ENCODE results near the gene ZNF529.
"Not testable (repeated sequence)": the region's sequence is repeated elsewhere in the genome, so short reads cannot be mapped to it uniquely, and the experiment has no call there.

The ZNF529 gene
- 63.2 reads per million, percentile 73 among the genes with 10 or more reads in this experiment for total RNA-seq

DNA sequence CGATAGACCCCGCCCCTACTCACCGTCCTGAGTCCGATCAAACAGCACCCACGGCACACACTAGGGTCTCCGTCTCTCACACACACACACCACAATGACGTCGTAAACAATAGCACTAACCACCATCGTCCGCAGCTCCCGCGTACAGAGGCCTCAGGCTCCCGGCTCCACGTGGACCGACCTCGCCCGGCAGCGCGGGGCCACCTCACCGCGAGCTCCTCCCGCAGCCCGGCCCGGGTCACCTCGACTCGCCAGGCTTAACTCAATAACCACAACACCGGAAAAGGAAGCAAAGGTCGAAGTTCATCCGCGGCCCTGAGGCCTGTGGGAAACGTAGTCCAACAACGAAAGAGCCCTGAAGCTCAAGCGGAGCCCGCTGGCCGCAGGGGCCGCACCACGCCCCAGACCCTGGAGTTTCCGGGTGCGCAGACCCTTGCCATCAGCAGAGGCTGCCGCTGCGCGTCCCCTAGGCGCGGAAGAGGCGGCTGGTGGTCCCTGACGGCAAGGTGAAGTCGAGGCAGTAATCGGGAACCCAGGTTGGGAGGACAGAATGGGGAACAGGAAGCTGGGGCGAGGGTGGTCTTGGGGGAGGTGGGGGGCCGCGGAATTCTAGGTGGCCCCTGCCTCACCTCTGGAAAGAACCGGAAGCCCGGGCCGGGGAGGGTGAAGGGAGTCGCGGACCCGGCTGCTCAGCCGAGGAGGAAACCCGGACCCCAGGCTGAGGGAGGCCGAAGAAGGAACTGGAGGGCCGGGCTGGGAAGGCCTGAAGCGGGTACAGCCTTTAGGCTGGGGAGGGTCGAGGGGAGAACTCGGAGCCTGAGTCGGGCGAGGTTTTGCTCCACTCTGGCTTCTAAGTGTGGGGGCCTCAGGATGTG is at the start of gene ZNF529:
Gene ZNF529 (minus strand): TSS at position 273 of the 875 bp plus-strand sequence. CDS start 946 bp downstream, outside the sequence.
- DNase-seq, result peak; percentile 80

DNA sequence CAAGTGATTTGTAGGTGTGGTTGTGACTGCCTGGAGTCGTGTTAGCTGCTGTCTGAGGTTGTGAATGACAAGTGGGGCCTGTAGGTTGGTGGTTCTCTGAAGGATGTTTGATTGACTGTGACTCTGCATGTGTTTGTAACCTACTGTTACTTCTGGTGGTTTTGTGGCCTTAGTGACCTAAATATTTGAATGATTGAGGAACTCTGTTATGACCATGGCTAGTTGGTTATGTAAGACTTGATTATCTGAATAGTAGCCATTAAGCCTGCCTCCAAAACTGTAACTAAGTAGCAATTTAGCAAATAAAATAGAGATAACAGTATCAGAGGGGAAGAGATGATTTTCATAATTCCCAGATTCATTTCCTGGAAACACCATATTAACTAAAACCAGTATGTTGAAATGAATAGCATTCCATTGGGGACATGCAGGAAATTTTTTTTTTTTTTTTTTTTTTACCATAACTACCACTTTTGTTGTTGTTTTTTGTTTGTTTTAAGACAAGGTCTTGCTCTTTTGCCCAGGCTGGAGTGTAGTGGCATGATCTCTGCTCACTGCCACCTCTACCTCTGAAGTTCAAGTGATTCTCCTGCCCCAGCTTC is 32.9 kb upstream of the ZNF529 start:
- DNase-seq, result no peak

DNA sequence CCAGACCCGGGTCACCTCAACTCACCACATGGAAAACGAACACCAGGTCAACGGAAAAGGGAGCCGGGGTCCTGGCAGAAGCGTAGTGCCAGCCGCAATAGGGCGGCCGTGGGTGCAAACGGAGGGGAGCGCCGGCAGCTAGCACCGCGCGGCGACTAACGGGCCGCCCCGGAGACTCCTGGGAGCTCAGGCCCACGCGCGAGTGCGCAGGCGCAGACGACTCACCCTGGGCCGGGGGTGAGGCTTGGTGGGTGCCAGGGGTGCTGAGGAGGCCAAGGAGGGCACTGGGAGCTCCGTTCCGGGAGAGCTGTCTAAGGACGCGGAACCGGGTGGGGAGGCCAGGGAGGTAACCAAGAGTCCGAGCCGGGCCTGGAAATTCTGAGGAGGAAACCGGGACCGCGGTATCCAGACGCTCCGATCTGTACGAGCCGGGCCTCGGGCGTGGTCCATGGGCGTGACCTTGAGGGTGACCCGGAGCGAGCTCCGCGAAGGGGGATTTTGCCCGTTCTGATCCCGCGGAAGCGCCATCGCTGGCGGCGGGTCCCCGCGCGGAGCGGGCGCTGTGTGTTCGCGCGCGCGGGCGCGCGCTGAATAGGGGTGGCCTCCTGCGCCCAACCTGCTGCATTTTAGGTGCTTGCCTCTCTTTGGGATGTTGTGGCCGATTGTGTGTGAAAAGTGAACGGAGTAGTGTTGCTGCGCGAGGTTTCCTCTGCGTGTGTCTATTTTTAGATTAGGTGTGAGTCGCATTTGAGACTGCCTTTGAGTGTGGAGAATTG is 32.2 kb upstream of the ZNF529 start, which contains the start of gene ZNF382:
Gene ZNF382 (plus strand): TSS at position 213 of the 776 bp plus-strand sequence. CDS start 4,602 bp downstream, outside the sequence.
- peak; percentile 79 for DNase-seq

DNA sequence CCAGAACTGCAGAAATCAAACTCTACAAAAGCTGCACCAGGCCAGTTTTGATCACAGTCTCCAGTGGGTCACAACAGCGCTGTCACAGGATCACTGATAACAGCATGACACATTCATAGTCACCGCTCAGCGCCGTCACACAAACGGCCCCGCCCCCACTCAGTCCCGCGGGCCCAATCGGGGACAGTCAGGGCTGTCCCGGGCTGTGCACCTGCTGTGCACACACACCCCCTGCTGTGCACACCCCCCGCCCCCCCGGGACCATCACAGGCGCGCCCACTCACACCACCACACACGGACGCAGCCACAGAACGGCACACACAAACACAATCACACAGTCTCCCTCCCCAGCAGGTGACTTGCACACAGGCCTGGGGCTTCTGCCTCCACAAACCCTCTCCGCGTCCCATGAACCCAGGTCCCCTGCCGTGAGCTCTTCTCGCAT is 31.6 kb upstream of the ZNF529 start:
- peak; percentile 78 for DNase-seq

DNA sequence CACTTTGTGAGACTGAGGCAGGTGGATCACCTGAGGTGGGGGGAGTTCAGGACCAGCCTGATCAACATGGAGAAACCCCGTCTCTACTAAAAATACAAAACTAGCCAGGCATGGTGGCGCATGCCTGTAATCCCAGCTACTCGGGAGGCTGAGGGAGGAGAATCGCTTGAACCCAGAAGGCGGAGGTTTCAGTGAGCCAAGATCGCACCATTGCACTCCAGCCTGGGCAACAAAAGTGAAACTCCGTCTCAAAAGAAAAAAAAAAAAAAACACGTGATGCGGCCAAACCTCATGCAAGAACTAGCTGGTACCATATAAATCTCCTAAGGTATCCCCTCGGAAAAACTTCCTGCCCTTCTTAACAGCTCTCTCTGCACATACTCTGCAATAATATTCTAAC is 29.6 kb upstream of the ZNF529 start:
- DNase-seq, result not testable (repeated sequence)

DNA sequence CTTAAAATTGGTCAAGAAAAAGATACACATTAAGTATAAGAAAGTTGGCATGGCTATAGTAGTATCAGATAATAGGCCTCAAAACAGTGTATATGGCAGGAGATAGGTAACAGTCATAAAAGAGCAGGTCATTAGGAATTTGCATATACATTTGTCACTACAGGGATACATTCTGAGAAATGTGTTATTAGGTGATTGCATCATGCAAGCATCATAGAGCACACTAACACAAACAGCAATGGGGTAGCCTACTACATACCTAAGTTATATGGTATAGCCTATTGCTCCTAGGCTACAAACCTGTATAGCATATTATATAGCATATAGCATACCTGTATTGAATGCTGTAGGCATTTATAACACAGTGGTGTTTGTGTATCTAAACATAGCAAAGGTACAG is 6.2 kb upstream of the ZNF529 start:
- DNase-seq, result no peak

DNA sequence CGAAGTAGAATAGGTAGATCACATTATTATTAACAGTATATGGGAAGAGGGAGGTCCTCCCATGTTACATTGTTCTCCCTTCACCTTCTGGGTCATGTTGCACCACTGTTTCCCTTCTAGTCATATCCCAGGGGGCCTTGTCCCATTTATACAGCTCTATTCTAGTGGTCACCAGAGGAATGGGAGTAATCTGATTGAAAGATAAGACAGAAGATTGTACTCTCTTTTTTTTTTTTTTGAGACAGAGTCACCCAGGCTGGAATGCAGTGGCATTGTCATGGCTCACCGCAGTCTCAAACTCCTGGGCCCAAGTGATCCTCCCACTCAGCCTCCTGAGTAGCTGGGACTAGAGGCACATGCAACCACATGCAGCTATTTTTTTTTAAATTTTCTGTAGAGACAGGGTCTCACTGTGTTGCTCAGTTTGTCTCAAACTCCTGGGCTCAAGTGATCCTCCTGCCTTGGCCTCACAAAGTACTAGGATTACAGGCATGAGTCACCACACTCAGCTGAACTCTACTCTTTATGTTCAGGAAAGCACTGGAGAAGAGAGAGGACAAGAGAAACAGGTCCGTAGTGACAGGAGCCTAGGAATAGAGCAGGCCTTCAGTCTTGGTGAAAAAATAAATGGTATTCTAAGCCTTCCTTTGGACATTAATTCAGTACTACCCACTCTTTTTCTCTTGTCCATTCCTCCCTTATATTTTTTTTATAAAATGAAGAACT is 4.3 kb upstream of the ZNF529 start:
- no peak for DNase-seq

DNA sequence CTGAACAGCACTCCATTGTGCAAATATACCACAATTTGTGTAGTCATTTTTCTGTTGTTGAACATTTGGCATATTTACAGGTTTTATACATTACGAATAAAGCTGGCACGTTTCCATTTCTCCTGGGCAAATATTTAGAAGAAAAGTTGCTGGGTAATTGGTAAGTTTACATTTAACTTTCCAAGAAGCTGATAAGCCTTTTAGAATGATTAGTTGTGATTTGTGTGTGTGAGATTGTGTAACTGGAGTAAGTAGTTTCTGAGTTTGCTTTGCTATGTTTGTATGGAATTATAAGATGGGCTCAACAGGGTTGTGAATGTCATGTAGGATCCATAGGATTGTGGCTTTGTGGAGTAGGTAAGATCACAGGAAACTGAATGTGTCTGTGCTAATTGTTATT is 1.6 kb upstream of the ZNF529 start:
- no peak for DNase-seq

DNA sequence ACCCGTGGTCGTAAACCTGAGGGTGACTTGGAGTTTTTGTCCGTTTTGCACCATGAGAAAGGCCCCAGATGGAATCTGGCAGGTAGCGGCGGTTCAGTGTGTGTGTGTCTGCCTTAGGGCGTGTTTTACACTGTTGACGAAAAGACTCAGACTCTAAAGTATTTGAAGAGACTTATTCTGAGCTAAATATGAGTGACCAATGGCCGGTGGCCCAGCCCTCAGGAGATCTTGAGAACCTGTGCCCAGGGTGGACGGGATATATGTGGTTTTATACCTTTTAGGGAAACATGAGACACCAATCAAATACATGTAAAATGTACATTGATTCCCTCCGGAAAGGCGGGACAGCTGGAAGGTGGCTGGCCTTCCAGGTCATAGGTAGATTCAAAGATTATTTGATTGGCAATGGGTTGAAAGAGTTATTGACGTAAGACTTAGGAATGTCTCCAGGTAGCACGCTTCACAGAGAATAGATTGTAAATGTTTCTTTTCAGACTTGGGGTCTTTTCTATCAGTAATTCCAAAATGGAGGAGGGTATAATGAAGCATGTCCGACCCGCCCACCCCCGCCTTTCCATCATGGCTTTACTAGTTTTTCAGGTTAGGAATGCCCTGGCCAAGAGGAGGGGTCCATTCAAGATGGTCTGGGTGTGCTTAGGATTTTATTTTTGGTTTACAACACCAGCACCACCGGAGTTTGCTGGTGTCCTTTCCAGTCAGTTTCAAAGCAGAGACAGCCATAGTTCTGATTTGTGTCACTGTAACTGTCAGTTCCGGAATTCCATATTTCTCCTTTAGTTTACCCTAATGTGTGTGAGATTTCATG is 1.0 kb upstream of the ZNF529 start:
- DNase-seq, result no peak

DNA sequence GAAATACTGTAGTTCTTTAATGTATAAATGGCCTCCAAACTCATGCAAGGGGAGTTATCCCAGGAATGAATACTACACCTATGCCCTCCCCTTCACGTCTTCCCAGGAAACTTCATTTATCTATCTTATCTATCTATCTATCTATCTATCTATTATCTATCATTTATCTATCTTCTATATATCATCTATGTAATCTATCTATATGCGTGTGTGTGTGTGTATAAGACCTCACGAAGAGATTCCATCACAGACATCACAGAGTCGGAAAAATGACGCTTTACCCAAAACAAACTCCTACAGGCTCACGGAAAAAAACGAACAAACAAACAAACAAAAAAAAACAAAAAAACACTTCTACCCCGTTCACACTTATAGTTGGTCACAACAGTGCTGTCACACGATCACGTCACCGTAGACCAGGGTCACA is 486 bp downstream of the ZNF529 start:
- DNase-seq, result no peak

DNA sequence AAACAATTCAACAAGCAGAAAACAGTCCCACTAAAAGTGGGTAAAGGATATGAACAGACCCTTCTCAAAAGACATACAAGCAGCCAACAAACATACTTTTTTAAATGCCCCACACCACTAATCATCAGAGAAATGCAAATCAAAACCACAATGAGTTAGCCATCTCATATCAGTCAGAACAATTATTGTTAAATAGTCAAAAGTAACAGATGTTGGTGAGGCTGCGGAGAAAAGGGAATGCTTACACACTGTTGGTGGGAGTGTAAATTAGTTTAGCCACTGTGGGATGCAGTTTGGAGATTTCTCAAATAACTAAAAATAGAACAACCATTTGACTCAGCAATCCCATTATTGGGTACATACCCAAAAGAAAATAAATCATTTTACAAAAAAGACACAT is 8.7 kb downstream of the ZNF529 start:
- no peak for DNase-seq

DNA sequence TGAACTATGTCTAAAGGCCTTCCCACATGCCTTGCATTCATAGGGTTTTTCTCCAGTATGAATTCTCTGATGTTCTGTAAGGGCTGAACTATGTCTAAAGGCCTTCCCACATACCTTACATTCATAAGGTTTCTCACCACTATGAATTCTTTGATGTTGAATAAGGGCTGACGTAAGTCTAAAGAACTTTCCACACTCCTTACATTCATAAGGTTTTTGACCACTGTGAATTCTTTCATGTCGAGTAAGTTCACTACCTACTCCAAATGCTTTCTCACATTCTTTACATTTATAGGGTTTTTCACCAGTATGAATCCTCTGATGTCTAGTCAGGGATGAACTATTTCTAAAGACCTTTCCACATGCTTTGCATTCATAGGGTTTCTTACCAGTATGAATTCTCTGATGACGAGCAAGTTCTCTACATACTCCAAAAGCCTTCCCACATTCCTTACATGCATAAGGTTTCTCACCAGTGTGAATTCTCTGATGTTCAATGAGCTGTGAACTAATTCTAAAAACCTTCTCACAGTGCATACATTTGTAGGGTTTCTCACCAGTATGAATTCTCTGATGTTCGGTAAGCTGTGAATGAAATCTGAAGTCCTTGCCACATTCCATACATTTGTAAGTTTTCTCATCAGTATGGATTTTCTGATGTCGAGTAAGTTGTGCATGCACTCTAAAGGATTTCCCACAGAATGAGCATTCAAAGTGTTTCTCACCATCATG is 25.9 kb downstream of the ZNF529 start:
- DNase-seq, result no peak

DNA sequence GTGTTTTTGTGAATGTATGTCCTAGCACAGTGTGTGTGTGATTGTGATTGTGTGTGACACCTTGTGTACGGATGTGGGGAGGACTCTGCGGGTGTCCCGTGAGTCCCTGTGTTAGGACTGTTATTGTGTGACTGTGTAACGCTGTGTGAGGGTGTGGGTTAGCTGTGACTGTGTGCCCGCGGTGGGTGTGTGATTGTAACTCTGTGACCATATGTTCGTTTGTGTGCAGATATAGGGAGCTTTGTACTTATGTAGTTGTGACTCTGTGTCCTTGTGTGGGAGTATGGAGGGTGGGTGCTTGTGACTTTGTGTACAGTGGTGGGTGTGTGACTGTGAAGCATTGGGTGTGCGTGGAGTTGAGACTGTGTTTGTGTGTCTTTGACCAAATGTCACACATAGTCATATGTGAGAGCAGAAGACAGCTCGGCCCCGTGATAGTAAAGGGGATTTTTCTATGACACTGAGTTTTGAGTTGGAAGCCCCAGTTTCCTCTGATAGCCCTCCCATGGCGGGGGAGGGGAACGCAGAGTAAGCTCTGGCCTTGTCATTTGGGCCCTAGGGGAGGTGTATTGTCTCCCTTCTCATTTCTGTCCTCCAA is 44.1 kb downstream of the ZNF529 start:
- DNase-seq, result no peak

DNA sequence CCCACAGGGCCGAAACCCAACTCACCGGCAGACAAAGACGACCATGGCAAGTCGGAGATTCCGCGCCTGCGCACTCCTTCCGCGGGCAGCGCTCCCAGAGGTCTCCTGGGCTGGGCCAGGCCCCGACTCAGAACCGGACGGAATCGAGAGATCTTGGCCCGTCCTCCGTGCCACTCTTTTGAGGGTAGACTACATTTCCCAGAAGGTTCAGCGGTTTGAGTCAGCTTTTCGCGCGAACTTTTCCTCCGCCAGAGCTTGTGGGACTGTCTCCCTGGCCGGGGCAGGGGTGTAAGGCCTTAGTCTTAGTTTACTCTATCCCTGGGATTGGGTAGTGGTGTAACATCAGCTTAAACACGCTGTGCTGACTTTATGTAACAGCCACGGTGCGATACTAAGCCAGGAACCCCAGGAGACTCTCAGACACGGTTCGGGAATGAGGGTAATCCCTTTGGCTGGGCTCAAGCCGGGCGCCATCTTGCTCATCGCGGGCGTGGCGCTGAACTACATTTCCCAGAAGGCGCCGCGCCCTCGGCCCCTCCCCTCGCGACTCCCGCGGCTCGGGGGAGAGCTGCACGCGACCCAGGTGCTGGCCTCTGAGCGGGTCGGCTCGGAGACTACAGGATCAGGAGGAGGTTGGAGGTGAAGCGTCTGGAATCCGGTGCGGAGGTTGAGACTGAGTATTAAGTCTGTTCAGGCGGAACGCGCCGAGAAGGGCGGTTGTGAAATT is 44.7 kb downstream of the ZNF529 start, which contains the start of gene ZNF260:
Gene ZNF260 (minus strand): TSS at position 78 of the 727 bp plus-strand sequence. CDS start 13,033 bp downstream, outside the sequence.
- DNase-seq, result peak; percentile 82

DNA sequence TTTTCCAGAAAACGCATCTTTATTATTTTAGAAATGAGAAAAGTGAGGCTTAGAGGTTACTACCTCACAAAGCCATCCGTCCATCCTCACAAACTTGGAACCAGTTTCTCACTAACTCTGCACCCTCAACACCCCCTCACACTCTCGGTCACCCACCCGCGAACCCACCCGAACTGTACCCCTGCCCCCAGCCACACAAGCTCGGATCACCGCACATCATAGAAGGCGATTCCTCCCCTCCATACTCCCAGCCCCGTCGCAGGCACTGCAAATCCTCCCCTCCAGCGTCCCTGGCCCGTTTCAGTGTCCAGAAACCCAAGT is 45.3 kb downstream of the ZNF529 start:
- DNase-seq, result no peak

DNA sequence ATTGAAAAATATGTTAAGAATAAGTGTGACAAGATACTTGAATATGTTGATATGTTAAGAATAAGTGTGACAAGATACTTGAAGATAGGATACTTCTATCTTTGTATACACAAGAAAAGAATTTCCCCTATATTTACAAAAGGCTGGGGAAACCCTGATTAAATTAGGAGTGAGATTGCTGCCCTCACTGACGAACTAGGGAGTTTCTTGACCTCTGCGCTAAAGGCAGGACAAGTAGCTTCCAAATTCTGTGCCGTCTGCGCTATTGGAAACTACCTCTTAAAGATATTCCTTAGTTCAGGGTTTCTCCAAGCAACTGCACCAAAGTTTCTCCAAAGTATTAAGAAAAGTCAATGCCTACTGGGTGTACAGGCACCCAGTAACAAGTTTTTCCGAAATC is 45.8 kb downstream of the ZNF529 start:
- no peak for DNase-seq

DNA sequence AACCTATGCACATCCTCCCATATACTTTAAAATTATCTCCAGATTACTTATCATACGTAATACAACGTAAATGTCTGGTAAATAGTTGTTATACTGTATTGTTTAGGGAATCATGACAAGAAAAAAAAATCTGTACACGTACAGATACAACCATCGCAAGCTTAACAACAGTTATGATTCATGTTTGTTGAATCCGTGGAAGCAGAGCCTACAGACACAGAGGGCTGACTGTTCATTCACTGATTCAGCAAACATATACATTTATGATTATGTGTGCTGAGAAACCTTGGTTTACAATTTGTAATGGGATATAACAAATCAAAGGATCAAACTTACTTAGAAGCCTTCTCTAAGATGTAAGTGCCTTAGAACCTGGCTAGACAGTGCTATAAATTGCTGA is 46.5 kb downstream of the ZNF529 start:
- no peak for DNase-seq

DNA sequence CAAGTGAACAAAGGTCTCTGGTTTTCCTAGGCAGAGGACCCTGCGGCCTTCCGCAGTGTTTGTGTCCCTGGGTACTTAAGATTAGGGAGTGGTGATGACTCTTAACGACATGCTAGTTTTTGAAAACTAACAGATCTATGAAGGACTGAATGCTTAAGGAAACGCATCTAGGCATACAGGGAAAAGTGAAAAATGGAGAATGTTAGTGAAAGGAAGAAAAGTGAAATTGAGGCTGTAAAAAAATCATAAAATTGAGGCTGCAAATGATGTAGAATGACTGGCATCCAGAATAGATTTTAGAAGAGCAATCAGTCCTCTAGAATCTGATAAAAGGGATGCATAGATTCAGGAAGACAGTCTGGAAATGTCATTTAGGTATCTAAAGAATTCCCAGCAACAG is 48.5 kb downstream of the ZNF529 start:
- no peak for DNase-seq

DNA sequence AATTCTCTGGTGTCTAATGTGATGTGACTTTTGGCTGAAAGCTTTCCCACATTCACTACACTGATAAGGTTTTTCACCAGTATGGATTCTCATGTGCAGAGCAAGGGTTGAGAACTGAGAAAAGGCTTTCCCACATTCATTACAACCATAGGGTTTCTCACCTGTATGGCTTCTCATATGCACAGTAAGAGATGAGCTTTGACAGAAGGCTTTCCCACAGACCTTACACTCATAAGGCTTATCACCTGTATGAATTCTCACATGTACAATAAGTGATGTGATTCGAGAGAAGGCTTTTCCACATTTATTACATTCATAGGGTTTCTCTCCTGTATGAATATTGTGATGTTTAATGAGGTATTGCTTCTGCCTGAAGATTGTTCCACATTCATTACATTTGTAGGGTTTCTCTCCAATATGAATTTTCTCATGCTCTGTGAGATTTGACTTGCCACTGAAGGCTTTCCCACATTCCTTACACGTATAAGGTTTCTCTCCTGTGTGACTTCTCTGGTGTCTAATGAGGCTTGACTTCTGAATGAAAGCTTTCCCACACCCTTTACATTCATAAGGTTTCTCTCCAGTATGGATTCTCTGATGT is 59.0 kb downstream of the ZNF529 start:
- no peak for DNase-seq

Data from effector CD4-positive, alpha-beta T cell (primary cell).